HepG2 (cell line): ENCODE measurements around the gene FIBCD1. TPM values are rescaled to one million over a fixed set of nuclear protein-coding genes. Genes with fewer than 3 reads are reported as not detected.

ENCODE experiments used
- FOXA1 ChIP-seq, 2 experiments: fragments of 450-650 bp in 1 of 2; sonication (generic) in 1 of 2; formaldehyde crosslinking in 1 of 2; IDR thresholded peaks; 2 replicates each; pipeline versions ENCODE4 v1.4.0 to v1.6.1; 2016 to 2020; ENCODE audit warnings: missing genetic modification reagents in 1 of 2
- FOXA3 ChIP-seq: IDR thresholded peaks from 2 replicates; pipeline ENCODE4 v1.6.1; 2016; ENCODE audit warnings: missing genetic modification reagents, missing compliant biosample characterization
- IRF2 ChIP-seq: IDR thresholded peaks from 2 replicates; pipeline ENCODE4 v1.6.1; 2018; ENCODE audit warnings: missing genetic modification reagents, missing compliant biosample characterization
- KDM4B ChIP-seq: sonication (generic); formaldehyde crosslinking; IDR thresholded peaks from 2 replicates; pipeline ENCODE4 v1.4.0; 2020; ENCODE audit warnings: missing genetic modification reagents
- KDM5B ChIP-seq: sonication (generic); formaldehyde crosslinking; IDR thresholded peaks from 2 replicates; pipeline ENCODE4 v1.4.0; 2020; ENCODE audit warnings: missing genetic modification reagents, mild to moderate bottlenecking, borderline replicate concordance
- MAFK ChIP-seq, 2 experiments: IDR thresholded peaks in 1 of 2; conservative IDR thresholded peaks in 1 of 2; 2 replicates each; pipeline ENCODE4 v1.6.1; 2011; ENCODE audit warnings: improper control_type of control experiment in 2 of 2, low read length in 2 of 2
- MED1 ChIP-seq: sonication (generic); formaldehyde crosslinking; IDR thresholded peaks from 2 replicates; pipeline ENCODE4 v1.4.0; 2020; ENCODE audit warnings: missing genetic modification reagents
- MEIS1 ChIP-seq: sonication (generic); formaldehyde crosslinking; IDR thresholded peaks from 2 replicates; pipeline ENCODE4 v1.9.0; 2021; ENCODE audit warnings: mild to moderate bottlenecking, missing genetic modification reagents, moderate library complexity, borderline replicate concordance
- MTA1 ChIP-seq: sonication (generic); formaldehyde crosslinking; IDR thresholded peaks from 2 replicates; pipeline ENCODE4 v1.4.0; 2020; ENCODE audit warnings: missing genetic modification reagents, mild to moderate bottlenecking, borderline replicate concordance
- MYC ChIP-seq: sonication (generic); formaldehyde crosslinking; IDR thresholded peaks from 2 replicates; pipeline ENCODE4 v1.9.0; 2021; ENCODE audit warnings: missing genetic modification reagents, borderline replicate concordance
- NCOR1 ChIP-seq: fragments of 200-600 bp; sonication (generic); IDR thresholded peaks from 2 replicates; pipeline ENCODE4 v1.7.0; 2017; ENCODE audit warnings: antibody characterized with exemption, low read length, borderline replicate concordance
- NKX3-1 ChIP-seq: sonication (generic); formaldehyde crosslinking; IDR thresholded peaks from 2 replicates; pipeline ENCODE4 v1.5.0; 2020; ENCODE audit warnings: missing genetic modification reagents
- TARDBP ChIP-seq: sonication (generic); formaldehyde crosslinking; IDR thresholded peaks from 2 replicates; pipeline ENCODE4 v1.8.0; 2022; ENCODE audit warnings: mild to moderate bottlenecking, missing genetic modification reagents
- ZEB1 ChIP-seq: IDR thresholded peaks from 2 replicates; pipeline ENCODE4 v1.6.1; 2012; ENCODE audit warnings: mild to moderate bottlenecking, low read depth, inconsistent platforms; ENCODE audit not compliant: insufficient replicate concordance
- ZMYM3 ChIP-seq: sonication (generic); formaldehyde crosslinking; IDR thresholded peaks from 2 replicates; pipeline ENCODE4 v1.5.1; 2020; ENCODE audit warnings: mild to moderate bottlenecking, missing genetic modification reagents
- ZNF225 ChIP-seq: sonication (generic); formaldehyde crosslinking; IDR thresholded peaks from 2 replicates; pipeline ENCODE4 v1.4.0; 2020; ENCODE audit warnings: mild to moderate bottlenecking, missing genetic modification reagents
- ZNF264 ChIP-seq: sonication (generic); formaldehyde crosslinking; IDR thresholded peaks from 2 replicates; pipeline ENCODE4 v1.4.0; 2020; ENCODE audit warnings: missing genetic modification reagents
- ZNF547 ChIP-seq: sonication (generic); formaldehyde crosslinking; IDR thresholded peaks from 2 replicates; pipeline ENCODE4 v1.5.1; 2020; ENCODE audit warnings: mild to moderate bottlenecking, missing genetic modification reagents
- ZNF7 ChIP-seq: IDR thresholded peaks from 2 replicates; pipeline ENCODE4 v1.6.1; 2016; ENCODE audit warnings: missing biosample characterization, missing genetic modification reagents
- ZSCAN9 ChIP-seq: IDR thresholded peaks from 2 replicates; pipeline ENCODE4 v1.6.1; 2016; ENCODE audit warnings: borderline replicate concordance
- polyA plus RNA-seq, 8 experiments: library from polyadenylated mRNA; depleted of rRNA in 3 of 8; stranded (reverse) in 7 of 8; unstranded in 1 of 8; fragments of >200 nt; fragmentation: Illumina TruSeq in 4 of 8; extraction: Trizol in 4 of 8; gene quantifications; 2 replicates each; pipeline versions ENCODE4 v1.2.1 to v1.2.3, GENCODE V29; 2011 to 2016; ENCODE audit warnings: low read depth in 4 of 8, missing spikeins in 1 of 8, mixed read lengths in 1 of 8; ENCODE audit not compliant: insufficient read depth in 1 of 8
- total RNA-seq, 5 experiments: library from RNA; depleted of rRNA; stranded (reverse); fragments of >200 nt; fragmentation: Illumina TruSeq; extraction: Trizol; gene quantifications; 2 replicates each; pipeline ENCODE4 v1.2.3, GENCODE V29; 2016; ENCODE audit warnings: low read depth in 1 of 5
- TF ChIP-seq, protein P1 (sequence below): sonication (generic); formaldehyde crosslinking; IDR thresholded peaks from 2 replicates; pipeline ENCODE4 v1.9.0; 2022; ENCODE audit warnings: low read depth, missing genetic modification reagents
- TF ChIP-seq, protein P2 (sequence below): sonication (generic); formaldehyde crosslinking; IDR thresholded peaks from 2 replicates; pipeline ENCODE4 v1.8.1; 2023; ENCODE audit warnings: mild to moderate bottlenecking, moderate library complexity, missing genetic modification reagents
- TF ChIP-seq, protein P3 (sequence below): IDR thresholded peaks from 2 replicates; pipeline ENCODE4 v1.6.1; 2016; ENCODE audit warnings: missing compliant biosample characterization, missing genetic modification reagents, borderline replicate concordance
- TF ChIP-seq, protein P4 (sequence below): sonication (generic); formaldehyde crosslinking; IDR thresholded peaks from 2 replicates; pipeline ENCODE4 v1.4.0; 2020; ENCODE audit warnings: missing genetic modification reagents

FIBCD1 gene
- total and polyA plus RNA-seq, 2 of the 13 experiments (the other 11 are each of a cell fraction or from before 2014, with no cell fraction given): 0.55 to 0.89 TPM

DNA sequence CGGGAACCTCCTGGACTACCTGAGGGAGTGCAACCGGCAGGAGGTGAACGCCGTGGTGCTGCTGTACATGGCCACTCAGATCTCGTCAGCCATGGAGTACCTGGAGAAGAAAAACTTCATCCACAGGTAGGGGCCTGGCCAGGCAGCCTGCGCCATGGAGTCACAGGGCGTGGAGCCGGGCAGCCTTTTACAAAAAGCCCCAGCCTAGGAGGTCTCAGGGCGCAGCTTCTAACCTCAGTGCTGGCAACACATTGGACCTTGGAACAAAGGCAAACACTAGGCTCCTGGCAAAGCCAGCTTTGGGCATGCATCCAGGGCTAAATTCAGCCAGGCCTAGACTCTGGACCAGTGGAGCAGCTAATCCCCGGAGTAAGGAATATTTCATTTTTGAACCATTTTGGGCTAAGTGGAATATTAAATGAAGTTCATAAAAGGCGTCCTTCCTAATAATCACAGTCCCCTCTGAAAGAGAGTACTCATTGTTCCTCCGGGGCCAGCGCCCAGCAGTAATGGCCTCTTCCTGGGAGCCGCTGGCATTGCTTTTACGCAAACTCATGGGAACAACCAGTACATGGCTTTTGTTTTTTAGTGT lies 66.0 kb downstream of the FIBCD1 start (continued):
- TF ChIP-seq, protein P1, sequence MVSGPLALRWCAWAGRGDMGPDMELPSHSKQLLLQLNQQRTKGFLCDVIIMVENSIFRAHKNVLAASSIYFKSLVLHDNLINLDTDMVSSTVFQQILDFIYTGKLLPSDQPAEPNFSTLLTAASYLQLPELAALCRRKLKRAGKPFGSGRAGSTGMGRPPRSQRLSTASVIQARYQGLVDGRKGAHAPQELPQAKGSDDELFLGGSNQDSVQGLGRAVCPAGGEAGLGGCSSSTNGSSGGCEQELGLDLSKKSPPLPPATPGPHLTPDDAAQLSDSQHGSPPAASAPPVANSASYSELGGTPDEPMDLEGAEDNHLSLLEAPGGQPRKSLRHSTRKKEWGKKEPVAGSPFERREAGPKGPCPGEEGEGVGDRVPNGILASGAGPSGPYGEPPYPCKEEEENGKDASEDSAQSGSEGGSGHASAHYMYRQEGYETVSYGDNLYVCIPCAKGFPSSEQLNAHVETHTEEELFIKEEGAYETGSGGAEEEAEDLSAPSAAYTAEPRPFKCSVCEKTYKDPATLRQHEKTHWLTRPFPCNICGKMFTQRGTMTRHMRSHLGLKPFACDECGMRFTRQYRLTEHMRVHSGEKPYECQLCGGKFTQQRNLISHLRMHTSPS (CRISPR knock-in tag): peak; percentile 85
- TF ChIP-seq IRF2: no peak
- TF ChIP-seq, protein P2, sequence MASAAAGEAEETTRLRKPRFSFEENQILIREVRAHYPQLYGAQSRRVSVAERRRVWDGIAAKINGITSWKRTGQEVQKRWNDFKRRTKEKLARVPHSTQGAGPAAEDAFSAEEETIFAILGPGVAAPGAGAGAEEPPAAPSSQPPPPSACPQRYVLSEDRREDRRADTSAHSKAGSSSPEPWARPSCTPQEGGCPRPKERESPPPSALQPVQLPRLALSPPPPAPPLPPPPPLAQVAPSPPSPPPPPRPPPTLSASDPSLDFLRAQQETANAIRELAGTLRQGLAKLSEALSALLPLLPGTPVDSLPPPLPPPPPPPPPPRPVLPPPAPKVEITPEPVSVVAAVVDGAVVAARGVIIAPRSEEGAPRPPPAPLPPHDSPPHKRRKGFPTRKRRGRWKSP: 0 out of 2 replicates have a peak, but pooled peaks have one; percentile 25
- 0 out of 2 replicates have a peak, but pooled peaks have one; percentile 42 for TF ChIP-seq ZSCAN9 (CRISPR knock-in tag)
- TF ChIP-seq MEIS1 (CRISPR knock-in tag): no peak
- TF ChIP-seq KDM5B (CRISPR knock-in tag): no peak
- no peak for TF ChIP-seq ZNF225
- TF ChIP-seq MTA1 (CRISPR knock-in tag): peak; percentile 41; the same call in 1 of the 2 replicates
- no peak for TF ChIP-seq KDM4B
- peak; percentile 34 for TF ChIP-seq MED1 (CRISPR knock-in tag)
- TF ChIP-seq FOXA3 (CRISPR knock-in tag): peak; percentile 37; the same call in 1 of the 2 replicates
- TF ChIP-seq ZNF7 (CRISPR knock-in tag): peak; percentile 93
- no peak for TF ChIP-seq FOXA1 (IDR thresholded peaks at IDR 0.05)
- peak; percentile 69 for TF ChIP-seq FOXA1 (CRISPR knock-in tag; IDR thresholded peaks at IDR 0.05)
- TF ChIP-seq ZNF547 (CRISPR knock-in tag): 0 out of 2 replicates have a peak, but pooled peaks have one; percentile 13
- TF ChIP-seq, protein P3, sequence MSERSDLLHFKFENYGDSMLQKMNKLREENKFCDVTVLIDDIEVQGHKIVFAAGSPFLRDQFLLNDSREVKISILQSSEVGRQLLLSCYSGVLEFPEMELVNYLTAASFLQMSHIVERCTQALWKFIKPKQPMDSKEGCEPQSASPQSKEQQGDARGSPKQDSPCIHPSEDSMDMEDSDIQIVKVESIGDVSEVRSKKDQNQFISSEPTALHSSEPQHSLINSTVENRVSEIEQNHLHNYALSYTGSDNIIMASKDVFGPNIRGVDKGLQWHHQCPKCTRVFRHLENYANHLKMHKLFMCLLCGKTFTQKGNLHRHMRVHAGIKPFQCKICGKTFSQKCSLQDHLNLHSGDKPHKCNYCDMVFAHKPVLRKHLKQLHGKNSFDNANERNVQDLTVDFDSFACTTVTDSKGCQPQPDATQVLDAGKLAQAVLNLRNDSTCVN: 0 out of 2 replicates have a peak, but pooled peaks have one; percentile 15
- TF ChIP-seq ZMYM3 (CRISPR knock-in tag): no peak
- TF ChIP-seq MYC: 0 out of 2 replicates have a peak, but pooled peaks have one; percentile 21
- TF ChIP-seq TARDBP (CRISPR knock-in tag): peak; percentile 21; the same call in 1 of the 2 replicates
- 0 out of 2 replicates have a peak, but pooled peaks have one; percentile 24 for TF ChIP-seq NCOR1
- TF ChIP-seq, protein P4, sequence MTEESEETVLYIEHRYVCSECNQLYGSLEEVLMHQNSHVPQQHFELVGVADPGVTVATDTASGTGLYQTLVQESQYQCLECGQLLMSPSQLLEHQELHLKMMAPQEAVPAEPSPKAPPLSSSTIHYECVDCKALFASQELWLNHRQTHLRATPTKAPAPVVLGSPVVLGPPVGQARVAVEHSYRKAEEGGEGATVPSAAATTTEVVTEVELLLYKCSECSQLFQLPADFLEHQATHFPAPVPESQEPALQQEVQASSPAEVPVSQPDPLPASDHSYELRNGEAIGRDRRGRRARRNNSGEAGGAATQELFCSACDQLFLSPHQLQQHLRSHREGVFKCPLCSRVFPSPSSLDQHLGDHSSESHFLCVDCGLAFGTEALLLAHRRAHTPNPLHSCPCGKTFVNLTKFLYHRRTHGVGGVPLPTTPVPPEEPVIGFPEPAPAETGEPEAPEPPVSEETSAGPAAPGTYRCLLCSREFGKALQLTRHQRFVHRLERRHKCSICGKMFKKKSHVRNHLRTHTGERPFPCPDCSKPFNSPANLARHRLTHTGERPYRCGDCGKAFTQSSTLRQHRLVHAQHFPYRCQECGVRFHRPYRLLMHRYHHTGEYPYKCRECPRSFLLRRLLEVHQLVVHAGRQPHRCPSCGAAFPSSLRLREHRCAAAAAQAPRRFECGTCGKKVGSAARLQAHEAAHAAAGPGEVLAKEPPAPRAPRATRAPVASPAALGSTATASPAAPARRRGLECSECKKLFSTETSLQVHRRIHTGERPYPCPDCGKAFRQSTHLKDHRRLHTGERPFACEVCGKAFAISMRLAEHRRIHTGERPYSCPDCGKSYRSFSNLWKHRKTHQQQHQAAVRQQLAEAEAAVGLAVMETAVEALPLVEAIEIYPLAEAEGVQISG (CRISPR knock-in tag): peak; percentile 47
- 0 out of 2 replicates have a peak, but pooled peaks have one; percentile 59 for TF ChIP-seq NKX3-1 (CRISPR knock-in tag)
- TF ChIP-seq MAFK (conservative IDR thresholded peaks at IDR 0.05 in 1 of 2, IDR thresholded peaks at IDR 0.05 in 1 of 2; ENCODE audit: low read length in 2 of 2): peak in 1 of 2 experiments; percentile 90; a peak in 2 of 4 replicates
- TF ChIP-seq ZNF264 (CRISPR knock-in tag): peak; percentile 98
- peak; percentile 56 for TF ChIP-seq ZEB1
